Inflammatory macrophage (primary cell): ENCODE data around the gene BASP1.

Experiments used
- DNase-seq, 2 donors: peaks; one replicate each; pipeline ENCODE4 v3.0.0-alpha.2; 2020 to 2022
- total RNA-seq, 18 experiments: gene quantifications; one replicate each; lab custom pipeline; 2026; ENCODE audit warnings: mixed read lengths in 6 of 18, inconsistent platforms in 2 of 18; lab: John Stamatoyannopoulos, UW

BASP1 gene, protein sequence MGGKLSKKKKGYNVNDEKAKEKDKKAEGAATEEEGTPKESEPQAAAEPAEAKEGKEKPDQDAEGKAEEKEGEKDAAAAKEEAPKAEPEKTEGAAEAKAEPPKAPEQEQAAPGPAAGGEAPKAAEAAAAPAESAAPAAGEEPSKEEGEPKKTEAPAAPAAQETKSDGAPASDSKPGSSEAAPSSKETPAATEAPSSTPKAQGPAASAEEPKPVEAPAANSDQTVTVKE
- total RNA-seq = 21.2 to 310 (median 53.3) reads per million in 18 experiments

DNA sequence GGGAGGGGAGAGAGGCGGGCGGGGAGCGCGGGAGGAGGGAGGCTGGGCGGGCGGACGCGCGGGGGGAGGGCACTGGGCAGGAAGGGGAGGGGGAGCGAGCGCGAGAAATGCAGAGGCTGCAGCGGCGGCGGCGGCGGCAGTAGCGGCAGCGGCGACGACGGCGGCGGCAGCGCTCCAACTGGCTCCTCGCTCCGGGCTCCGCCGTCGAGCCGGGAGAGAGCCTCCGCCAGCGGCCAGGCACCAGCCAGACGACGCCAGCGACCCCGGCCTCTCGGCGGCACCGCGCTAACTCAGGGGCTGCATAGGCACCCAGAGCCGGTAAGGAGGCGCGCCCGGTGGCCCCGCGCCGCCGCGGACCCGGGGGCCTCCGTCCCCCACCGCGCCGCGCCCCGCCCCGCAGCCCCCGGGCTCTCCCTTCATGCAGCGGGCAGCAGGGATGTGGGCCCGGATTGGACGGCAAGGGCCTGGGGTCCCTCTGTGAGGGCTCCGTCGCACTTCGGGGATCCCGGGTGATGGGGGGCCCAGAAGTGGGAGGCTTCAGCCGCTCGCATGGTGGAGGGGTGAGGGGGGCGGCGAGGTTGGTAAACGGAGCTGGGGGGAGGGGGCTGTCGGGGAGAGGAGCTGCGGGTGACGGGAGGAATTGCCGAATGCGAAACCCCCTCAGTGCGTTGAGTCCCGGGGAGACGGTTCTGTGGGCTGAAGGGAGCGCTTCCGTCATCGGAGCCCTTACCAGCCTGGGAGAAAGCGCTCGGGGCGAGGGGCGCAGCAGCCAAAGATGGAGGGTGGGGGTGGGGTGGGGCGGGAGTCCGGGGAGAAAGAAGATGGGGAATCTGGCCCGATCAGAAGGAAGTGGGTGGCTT, at the start of gene BASP1:
Gene BASP1, plus strand, starts transcription at position 139 of the 860 bp plus-strand sequence. CDS start 57,586 bp downstream, outside the sequence.
- peak; percentile 51 to 76 for DNase-seq

DNA sequence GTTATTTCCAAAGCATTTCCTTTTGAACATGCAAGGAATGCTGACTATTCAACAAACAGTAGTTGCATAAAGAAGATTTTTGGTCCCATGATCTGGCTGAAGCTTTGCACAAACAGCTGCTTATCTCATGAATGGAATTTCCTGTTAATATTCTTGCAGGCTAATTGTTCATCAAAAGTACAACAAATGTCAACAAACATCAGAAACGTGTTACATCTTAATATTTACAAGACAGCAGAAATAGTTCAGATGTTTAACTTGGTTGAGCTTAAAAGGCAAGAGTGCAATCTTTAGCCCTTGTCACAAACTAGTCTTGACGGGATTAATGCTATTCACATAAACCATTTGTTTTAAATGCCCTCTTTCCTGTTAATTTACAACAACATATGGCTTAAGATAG, 47.9 kb upstream of the BASP1 start:
- DNase-seq = peak in 1 of 2 donors; percentile 5

DNA sequence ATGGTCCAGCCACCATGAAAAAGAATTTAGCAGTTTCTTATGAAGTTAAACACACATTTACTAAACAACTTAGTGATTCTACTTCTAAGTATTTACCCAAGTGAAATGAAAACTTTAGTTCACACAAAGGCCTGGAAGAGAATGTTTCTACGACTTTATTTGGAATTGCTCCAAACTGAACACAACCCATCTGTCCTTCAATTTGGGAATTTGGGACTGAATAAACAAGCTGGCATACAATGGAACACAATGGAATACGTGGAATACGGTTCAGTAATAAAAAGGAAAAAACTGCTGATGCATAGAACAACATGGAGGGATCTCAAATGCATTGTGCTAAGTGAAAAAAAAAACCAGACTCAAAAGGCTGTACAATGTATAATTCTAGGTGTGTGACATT, 44.6 kb upstream of the BASP1 start:
- no peak for DNase-seq

DNA sequence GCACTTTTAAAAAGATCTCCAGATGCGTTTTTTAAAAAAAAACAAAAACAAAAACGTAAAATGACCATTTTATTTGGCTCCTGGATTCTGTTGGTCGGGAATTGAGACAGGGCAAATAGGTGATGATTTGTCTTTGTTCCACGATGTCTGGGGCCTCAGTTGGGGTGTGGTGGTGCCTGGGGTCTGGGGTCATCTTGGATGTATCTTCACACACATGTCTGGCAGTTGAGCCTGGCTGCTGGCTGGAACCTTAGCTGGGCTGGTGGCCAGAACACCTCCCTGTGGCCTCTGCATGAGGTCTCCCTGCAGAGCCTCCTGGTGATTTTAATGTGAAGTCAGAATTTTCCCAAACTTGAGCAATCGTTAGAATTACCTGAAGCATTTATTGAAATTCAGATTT, 42.5 kb upstream of the BASP1 start:
- no peak for DNase-seq

DNA sequence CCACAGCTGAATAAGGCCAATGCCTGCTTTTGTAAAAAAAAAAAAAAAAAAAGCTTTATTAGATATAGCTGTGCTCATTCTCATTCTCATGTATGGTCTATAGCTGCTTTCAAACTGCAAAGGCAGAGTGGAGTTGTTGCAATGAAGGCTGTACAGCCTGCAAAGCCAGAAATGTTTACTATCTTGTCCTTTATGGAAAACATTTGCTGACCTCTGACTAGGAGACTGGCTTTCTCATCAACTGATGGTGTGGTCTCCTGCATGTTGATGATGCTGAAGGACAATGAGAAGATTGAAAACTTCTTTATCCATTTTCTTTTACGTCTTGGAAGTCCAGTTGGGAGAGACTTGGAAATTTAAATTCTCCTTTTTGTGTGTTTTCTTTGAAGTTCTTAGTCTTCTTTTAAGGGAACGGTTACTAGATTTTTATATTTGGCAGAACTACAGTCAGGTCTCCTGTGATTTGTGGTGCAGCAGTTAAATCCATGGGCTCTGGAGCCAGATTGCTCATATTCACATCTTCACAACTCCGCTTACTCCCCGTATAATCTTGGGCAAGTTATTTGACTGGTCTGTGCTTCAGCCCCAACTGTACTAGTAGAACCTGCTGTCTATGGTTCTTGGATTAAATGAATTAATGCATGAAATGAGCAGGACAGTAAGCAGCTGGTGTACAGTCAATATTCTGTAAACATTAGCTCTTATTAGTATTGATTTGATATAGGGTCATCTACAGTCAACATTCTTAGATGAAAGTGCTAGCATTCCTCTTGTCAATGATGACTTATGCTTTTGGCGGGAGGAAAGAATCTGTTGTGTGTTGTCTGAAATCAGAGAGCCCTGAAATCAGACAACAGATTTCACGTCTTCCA, 39.7 kb upstream of the BASP1 start:
- DNase-seq = no peak

DNA sequence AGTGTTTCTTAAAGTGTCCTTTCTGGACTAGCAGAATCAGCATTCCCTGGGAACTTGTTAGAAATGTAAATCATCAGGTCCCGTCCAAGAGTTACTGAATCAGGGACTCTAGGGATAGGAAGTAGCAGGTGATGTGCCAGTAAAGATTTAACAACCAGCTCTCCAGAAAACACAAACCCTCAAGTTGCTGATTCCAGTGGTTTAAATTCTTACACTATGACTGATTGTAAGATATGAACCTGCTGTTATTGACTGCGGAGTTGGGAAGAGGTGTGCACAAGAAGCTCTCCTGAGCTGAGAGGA, 39.1 kb upstream of the BASP1 start:
- no peak for DNase-seq

DNA sequence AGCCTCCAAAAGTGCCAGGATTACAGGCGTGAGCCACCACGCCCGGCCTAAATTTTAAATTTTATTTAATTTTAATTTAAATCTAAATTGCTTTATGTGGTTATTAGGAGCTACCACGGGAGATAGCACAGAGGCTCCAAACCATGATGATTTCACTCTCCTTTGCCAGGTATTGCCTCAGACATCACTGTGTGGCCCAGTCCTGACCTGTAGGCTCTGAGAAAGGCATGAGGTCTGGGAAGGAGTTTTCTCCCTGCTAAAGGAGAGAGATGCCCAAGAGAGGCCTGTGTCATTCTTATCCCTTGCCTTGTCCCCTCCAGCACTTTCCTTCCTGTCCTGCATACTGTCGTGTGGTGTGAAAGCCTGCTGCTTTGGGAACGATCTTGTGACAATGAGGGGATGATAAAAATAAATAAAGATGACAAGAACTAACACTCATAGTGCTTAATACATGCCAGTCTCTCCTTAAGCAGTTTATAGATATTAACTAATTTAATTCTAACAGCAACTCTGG, 37.0 kb upstream of the BASP1 start:
- DNase-seq = no peak

DNA sequence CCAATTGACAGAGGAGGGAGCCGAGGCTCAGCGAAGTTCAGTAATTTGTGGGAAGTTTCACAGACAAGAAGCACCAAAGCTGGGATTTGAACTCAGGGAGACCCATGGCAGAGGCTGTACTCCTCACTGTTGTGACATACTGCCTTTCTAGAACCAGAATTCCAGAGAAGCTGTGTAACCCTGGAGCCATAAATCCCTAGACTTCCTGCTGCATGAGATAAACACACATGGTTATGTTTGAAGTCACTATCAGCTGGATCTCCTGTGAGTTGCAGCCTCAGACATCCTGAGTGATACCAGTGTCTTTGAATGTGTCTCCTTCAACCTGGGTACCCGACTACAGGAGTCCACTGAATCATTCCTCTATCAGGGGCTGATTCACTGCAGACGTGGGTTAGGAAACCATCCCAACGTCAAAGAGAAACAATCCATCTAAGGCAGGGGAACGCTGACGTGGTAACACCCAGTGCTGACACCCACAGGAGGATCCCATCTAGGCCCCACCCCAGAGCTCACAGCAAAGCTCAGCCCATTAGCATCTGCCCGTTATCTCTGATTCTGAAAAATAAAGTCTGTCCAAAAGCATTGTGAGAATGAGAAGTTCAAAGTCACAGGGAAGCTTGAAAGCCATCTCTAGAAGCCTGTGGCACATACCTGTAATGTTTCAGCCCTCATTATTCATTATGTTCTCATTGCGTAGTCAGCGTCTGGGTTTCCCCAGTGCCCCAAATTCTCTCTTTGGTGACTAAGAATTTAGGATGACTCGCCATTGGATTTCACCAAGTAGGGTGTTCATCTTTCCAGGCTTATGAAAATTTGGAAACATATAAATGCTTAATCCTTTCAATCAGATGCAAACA, 36.3 kb upstream of the BASP1 start:
- DNase-seq = no peak

DNA sequence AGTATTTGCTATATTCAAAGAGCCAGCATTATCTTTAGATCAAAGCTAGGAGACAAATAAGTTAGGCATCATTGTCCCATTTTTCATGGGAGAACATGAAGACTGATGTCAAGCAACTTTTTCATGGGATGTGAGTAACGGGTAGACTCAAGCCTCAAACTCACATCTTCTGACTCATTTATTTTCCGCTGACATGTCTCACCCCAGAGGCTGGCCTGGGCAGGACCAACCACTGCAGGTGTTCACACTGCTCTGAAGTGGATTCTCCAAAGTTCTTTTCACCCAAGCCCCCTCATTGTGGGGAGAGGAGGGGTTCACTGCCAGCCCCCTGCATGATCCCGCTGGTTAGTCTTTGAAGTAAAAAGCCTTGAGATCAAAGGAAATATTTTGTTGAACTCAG, 34.9 kb upstream of the BASP1 start:
- no peak for DNase-seq

DNA sequence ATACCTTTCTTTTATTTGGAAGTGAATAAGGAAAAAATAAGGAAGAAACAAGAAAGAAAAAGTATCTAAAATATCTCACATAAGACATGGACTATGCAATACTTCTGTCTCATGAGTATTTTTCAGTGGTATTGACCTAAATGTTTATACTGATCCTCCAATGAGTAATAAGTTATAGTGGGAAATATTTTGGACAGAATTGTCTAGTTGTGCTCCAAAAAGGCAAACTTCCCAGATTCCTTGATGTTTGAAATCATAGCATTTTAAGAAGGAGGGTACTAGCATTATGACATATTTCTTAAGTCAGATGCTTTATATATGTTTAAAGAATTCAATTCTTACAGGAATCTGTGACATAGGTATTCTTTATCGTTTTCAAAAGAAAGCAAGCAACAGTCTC, 34.5 kb upstream of the BASP1 start:
- DNase-seq = no peak

DNA sequence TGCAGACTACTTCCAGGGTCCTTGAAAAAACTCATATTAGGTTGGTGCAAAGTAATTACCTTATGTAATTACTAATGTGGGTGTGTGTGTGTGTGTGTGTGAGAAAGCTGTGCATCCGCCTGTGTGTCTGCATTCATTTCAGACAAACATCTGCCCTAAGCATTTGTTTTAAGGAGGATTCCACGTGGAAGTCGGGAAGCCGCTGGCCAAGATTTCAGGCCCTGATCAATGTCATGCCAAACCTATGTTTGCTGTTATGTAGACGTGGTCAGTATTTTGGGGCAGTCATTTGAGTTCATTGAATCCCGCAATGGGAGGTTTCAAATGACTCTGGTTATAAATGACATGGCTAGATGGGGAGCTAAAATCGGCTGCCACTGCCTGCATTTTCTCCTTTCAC, 33.6 kb upstream of the BASP1 start:
- DNase-seq = no peak

DNA sequence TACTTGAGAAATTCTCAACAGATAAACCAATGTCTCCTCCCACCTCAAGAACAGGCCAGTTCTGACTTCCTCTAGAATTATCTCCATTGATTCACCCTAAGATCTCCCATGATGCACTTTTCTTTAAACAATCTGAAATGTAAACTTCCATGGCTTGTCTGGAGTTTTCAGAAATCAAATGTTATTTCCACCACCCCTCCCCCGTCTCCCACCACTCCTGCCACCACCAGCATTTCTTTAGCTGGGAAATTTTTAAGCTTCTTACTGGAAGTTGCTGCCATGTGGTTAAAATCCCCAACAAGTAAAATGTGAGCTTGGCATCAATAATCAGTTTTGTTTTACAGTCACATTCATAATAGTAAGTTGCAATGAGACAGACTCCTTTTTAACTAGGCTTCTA, 32.8 kb upstream of the BASP1 start:
- DNase-seq = no peak

DNA sequence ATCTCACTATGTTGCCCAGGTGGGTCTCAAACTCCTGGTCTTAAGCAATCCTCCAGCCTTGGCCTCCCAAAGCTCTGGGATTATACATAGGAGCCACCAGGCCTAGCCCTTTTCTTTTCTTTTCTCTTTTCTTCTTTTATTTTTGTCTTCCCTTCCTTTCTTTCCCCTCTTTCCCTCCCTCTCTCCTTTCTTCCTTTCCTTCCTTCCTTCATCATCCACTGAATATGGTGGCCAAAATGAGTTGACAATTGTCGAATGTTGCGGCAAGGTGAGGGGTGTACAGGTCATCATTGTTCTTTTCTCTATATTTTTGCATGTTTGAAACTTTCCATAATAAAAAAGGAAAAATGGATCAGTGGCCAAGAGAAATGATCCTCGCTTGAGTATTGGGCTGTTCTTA, 32.1 kb upstream of the BASP1 start:
- DNase-seq = no peak

DNA sequence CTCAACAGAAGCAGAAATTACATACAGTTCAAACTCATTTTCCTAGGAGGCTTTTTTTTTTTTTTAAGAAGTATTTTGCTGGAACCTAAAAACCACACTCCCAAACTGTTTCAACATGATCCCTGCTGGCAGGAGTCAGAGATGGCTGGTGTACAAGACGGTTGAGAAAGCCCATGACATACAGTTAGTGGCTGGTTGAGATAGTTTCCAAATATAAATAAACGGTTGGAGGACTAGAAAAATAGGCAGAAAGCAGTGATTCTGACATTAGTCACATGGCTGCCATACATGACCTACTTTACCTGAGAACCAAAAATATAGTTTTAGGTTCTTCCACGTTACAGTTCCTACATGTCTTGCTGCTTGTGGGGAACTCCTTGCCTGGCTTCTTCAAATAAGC, 31.7 kb upstream of the BASP1 start:
- DNase-seq = peak; percentile 4 to 13

DNA sequence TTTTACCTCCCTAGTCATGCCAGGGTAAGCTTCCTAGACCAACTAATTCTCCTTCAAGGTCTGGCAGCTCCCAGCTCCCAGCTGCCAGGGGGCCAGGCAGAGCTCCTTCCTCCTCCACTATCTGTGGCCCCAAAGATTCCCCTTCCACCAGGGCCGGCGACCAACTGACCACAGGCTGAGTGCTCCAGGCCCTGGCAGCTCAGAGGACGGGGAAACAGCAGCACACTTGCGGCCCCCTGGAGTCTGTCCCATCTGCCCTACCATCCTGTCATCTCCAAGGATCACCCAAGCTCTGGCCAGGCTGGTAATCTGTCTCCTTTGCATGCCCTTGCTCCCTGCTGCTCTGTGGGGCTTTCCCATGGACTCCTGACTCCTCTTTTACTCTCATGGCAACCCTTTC, 31.2 kb upstream of the BASP1 start:
- no peak for DNase-seq

DNA sequence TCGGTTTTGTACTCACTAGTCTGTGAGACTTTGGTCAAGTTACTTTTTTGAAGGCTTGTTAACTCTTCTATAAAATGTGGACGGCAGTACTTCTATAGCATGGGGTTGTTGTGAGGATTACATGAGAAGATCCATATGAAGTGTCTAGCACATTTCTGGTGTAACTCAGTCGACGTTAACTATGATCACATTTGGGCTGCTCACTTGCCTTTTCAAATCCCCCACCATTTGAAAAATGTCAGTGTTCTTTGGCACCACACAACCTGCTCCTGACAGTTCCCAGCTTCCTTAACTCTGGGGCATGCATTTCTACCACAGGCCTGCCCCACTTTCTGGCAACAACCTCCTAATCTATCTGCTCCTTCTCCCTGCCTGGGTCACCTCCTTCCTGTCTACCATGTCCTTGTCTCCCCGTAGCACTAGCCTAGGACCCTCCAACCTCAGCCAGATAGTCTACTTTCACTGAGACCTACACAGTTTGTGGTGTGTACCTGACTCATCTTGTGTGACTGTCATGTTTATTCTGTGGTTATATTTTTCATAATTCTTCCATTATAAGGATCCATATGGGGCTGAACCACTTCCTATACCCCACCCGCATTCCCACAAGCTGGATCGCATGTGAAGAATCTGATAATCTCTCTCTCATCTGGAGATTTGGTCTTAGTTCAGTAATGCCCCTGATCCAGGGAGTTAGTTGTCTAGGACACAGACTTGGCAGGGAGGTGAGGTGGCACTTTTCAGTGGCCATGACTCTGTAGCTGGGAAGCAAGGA, 30.2 kb upstream of the BASP1 start:
- no peak for DNase-seq

DNA sequence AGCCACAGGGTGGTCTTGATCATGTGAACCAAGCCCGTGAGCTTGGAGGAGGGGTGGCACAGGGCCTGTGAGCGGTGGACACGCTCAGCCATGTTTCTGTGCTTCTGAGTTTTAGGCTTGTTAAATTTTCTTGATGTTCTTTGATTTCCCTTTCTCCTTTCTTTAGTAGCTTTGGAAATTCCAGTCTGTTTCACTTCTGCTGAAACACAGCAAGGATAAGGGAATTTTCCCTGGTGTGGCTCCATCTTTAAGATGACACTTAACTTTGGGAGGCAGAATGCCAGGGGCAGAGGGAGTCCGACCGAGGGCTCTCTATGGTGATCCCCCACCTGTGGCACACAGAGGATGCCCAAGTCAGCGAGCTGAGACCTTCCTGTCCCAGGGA, 29.7 kb upstream of the BASP1 start:
- DNase-seq = no peak

DNA sequence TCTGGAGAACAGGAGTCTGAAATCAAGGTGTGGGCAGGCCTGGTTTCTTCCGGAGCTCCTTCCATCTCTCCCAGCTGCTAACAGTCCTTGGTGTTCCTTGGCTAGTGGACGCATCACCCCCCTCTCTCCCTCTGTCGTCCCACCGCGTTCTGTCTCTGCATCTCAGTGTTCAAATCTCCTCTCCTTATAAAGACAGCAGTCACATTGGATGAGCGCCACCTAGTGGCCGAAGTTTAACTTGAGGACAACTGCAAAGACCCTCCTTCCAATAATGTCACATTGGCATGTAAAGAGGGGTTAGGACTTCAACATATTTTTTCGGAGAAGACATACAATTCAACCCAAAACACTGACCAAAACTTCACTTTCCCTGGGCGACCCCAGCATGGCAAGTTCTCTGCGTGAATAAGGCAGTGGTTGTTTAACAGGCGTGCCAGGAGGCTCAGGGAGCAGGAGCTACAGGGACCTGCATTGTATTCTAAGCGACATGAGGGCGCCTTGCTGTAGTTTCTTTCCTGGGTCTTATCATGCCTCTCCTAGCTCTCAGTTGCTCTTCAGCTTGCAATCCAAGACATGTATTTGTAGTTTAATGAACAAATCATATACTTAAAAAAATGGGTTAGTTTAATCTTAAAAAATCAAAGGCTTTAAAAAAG, 27.9 kb upstream of the BASP1 start:
- DNase-seq = peak; percentile 61 to 80

DNA sequence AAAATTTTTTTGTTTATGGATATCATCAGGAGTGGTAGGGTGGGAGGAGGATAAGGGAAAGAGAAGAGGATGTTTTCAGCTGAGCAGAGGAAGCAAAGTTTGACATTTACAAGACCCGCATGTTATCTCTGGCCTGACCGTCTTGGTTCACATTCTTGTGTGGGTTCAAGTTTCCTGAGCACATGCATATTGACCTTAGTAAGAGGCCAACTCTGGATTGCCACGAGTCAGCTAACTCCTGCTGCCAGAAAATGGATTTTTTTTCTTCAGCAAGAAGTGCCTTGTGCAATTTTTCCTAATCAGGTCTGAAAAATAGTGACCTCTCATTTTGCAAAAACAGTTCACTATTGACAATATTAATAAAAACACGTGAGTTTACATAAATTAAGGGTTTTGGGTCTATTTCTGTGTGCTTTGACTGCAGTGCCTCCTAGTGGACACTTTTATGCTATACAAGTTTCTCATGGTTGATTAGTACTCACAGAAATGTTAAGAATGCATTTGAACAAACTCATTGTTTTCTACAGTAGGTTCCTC, 27.1 kb upstream of the BASP1 start:
- peak; percentile 59 to 66 for DNase-seq

DNA sequence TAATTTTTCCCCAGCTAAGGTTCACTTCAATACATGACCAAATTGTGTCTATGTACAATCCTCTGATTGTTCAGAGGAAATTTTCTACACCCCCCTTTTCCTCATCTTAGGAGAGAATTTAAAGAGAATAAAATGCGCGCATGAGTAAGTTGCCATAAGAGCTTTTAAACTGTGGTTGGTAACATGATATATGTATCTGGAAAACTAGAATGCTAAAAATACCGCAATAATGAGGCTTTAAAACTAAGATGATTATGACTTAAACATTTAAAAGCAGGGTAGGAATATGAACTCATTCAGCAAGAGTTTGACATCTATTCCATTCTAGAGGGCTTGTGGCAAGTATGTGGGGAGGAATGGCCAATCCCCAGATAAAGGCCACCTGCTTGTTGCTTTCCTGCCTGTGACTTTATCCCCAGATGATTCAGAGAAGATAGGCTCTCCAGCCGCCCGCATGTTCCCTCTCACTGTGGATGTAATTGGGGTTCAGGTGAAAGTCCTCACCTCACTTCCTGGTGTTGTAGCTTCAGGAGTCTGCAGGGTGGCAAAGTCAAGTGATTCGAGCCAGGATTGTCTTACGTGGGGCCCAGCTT, 26.5 kb upstream of the BASP1 start:
- no peak for DNase-seq
